SW 1271 (cell line): Measurements from ENCODE around the gene EEF1G.
"Not testable (repeated sequence)": the region's sequence is repeated elsewhere in the genome, so short reads cannot be mapped to it uniquely, and the experiment has no call there.

Experiments used
- DNase-seq, 2 experiments: peaks; one replicate each; lab custom pipeline; 2025; lab: John Stamatoyannopoulos, UW

EEF1G gene

DNA sequence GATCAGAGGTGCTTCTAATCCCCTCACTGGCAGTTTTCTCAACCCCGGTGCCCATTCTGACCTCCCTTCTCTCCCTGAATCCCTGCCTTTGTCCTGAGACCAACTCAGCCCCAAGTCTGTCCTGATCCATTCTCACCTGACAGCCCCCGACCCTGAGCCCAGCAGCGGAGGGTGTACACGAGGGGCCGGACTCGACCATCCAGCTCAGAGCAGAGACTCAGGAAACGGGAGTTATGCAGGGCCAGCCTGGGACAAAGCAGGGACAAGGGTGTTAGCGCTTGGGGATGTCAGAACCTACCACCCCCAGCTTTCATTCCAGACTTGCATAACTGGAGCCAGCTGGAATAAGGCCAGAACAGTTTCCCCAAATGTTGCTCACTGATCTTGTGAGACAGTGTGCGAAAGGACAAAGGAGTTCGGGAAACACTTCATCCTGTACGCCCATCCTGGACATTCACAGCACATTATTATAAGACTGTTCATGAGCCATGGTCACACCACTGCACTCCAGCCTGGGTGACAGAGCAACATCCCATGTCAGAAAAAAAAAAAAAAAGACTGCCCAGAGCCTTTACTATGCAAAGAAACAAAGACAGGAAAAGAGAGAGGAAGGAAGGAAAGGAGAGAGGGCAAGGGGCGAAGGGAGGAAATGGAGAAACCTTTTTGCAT is 3.5 kb upstream of the EEF1G start:
- DNase-seq, result no peak

GRCh38 chr11:62575837-62576236 is 2.1 kb upstream of the EEF1G start:
- no peak for DNase-seq

- peak in 1 of 2 experiments; percentile 36 for DNase-seq
Measured at GRCh38 chr11:62575156-62575555, 1.5 kb upstream of the EEF1G start.

DNA sequence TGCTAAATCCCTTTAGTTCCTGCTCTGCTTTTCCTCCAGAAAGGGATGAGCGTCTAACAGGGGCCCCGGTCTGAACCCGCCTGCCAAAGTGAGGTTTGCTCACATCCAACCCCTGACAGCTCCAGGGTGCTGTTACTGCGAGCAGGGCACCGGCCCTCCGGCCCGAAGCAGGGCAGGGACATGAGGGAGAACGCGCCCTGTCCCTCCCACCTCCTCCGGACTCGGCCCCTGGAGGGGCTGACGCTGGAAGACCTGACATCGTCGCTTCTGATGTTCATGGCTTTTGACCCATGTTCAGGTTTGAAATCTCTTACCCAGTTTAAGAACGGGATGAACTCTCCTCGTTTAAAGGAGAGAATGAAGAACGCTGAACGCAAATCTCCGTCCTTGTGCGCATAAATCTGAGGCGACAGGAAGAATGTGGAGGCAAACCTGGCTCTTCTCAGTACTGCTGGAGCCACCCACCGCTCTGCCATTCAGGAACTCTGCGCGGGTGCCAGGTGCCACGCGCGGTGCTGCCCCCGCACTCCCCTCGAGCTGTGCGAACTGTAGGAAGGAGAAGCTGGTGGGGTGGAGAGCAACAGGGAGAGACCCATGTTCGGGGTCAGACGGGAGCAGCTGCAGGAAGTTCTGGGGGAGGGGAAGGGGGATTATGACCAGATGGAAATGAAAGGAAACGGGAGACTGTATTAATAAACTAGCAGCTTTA is 826 bp upstream of the EEF1G start:
- DNase-seq, result no peak

DNA sequence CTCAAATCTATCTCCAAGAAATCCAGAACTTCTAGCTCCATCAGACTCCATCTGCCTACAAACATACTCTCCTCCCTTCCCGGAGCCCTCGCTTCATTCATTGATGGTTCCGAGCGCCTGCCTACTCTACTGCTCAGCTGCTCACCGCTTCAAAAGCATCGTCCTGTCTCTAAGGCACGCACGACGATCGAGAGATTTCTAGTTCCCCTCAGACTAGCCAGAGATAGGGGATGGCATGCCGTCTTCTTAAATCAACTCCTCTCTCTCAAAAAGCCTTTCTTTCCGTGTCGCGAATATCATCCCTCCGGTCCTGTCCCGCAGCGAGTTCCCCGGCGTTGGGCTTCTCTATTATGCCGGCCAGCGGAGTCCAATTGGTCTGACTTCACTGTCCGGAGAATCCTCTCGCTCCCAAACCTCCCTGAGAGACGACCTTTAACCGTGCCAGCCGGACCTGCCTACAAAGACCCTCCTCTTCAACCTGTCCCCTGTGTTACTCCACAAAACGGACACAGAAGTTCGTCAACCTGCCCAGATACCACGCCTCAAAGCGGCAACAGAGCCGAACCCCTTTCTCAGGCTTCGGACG is 592 bp downstream of the EEF1G start:
- no peak for DNase-seq

GRCh38 chr11:62572431-62572830 is 1.3 kb downstream of the EEF1G start:
- DNase-seq, result no peak

DNA sequence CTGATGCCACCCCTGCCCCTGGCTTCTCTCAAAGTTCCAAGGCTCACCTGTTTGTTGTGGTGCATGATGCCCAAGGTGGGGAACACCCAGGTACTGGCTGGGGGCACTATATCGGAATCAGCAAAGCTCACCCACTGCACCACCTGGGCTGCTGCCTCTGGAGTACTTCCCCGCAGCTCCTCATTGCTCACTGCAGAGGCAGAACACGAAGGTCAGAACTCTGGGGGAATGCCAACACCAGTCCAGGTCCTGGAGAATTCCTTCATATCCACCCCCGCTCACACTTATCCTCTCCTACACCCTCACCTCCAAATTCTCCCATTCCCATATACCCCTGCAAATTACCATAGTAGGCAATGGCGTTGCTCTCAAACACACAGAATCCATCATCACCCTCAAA is 2.2 kb downstream of the EEF1G start:
- not testable (repeated sequence) for DNase-seq

GRCh38 chr11:62570903-62571302 is 2.8 kb downstream of the EEF1G start:
- DNase-seq, result not testable (repeated sequence)

GRCh38 chr11:62569611-62570010 is 4.1 kb downstream of the EEF1G start:
- DNase-seq, result no peak

DNA sequence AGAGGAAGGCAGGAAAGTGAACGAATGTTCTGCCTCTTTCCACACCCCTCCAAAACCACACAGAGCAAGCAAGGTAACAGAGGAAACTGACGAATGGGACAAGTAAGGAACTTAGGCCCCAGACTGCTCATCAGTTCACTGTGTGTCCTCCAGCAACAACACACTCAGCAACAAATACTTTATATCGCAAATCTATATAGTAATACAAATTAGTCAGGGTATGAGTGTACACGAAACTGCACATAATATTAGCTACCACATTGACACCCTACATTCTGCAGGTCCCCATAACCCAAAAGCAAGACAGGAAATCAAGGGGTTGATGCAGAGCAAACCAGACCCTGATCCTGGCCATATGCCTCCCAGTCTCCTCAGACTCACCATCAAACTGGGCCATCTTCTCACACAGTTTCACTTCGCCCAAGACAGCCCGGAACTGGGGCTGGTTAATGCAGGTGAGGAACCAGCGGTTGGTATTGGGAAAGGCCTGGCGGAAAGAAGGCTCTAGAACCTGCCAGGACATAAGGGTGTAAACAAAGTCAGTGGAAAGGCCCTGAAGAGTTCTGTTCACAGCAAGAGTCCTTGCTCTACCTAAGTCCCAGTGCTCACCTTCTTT is 6.6 kb downstream of the EEF1G start:
- DNase-seq, result no peak

- DNase-seq, result no peak
Measured at GRCh38 chr11:62566247-62566646, 7.4 kb downstream of the EEF1G start.

- no peak for DNase-seq
Measured at GRCh38 chr11:62565100-62565802, 8.4 kb downstream of the EEF1G start.

- DNase-seq, result not testable (repeated sequence)
Measured at GRCh38 chr11:62561677-62562230, 11.9 kb downstream of the EEF1G start.

- DNase-seq, result peak; percentile 90 to 94
Measured at GRCh38 chr11:62560566-62561103, 13.1 kb downstream of the EEF1G start.

DNA sequence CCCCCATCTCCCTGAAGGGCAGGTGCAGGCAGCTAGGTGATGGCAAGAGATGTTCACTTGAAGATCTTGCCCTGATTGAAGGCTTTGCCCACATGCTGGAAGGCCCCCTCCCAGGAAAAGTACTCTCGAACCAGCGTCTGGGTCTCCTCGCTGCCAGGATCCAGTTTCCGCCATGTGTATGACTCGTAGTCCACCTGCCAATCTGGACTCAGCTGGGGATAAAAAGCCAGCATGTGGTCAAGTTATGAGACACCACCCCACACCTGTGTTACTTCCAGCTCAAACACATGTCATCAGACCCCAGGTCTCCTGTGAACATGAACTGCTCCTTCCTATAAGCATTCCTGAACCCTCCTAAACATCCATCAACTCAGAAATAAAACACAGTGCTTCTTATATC is 14.1 kb downstream of the EEF1G start:
- DNase-seq, result not testable (repeated sequence)

GRCh38 chr11:62559204-62559603 is 14.5 kb downstream of the EEF1G start:
- DNase-seq, result no peak

DNA sequence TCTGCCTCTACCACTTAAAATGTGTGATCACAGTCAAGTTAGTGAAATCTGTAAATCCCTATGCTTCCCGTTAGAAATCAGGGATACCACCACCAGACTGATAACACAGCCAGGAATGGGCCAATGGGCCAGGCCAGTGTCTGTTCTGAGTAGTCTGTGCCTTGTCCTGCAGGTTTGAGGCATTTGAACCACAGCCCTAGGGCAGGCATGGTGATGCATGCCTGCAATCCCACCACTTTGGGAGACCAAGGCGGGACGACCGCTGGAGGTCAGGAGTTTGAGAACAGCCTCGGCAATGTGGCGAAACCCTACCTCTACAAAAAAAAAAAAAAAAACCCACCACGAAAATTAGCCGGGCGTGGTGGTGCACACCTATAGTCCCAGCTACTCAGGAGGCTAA is 15.0 kb downstream of the EEF1G start:
- DNase-seq, result no peak

DNA sequence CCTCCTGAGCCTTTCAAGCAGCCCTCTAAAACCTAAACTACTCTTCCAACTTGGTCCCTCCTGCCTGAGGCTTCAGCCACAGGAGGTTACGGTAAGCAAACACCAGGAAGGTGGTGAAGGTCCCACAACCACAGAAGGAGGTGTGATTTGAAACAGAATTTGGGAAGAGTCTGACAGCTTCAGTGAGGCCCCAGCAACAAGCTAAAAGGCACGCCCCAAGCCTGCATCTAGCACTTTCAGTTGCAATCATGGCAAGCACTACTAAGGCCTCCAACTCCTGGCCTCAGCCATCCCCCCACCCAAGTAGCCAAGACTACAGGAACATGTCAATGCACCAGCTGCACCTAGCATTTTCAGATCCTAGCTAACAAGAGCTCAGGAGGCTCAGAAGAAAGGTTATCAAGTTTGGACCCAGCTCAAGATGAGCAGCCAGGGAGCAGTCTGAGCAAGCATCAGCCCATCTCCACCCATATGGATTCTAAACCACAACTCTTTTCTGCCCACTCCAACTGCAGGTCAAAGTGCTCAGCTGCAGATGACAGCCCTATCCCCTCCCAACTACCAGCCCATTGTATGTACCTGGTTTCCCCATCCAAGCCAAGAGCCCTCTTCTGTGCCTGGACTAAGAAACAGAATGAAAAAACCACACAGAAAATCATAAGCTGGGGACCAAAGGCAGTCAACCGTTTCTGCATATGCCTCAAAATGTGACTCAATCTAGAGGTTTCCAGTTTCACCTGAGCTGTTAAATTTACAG is 16.6 kb downstream of the EEF1G start:
- peak in 1 of 2 experiments; percentile 40 for DNase-seq

DNA sequence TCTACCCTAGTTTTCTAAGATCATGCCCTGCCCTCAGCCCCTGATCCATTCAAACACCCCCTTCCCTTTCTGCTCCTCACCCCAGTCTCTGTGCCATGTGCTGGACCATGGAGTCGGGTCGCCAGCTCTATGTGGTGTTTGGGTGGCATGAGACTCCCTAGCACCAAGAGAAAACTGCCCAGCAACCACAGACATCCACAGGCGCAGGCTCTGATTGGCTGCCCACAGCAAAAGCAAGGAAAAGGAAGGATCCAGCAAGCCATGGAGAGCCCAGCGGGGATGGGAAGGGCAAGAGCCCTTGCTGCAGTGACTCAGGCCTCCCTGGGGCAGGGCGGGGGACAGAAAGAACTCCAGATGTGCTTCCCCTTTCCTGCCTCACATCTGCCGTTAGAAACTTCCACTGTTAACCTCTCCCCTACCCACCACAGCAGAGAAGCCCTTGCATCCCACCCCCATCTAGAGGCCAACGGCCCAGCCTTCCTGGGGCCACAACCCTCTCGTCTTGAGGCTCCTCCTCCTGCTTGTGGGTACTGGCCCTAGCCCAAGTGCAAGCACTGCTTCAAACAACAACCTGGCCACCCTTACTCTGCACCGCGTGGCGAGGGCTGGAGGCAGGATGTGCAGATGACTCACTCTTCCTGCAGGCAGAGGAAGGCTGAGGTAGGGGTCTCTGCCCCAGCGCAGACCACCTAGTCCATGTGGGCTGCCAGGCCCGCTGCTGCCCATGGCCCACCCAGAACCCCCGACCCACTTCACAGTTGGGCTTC is 17.4 kb downstream of the EEF1G start:
- peak; percentile 95 to 97 for DNase-seq

GRCh38 chr11:62555464-62556107 is 18.1 kb downstream of the EEF1G start:
- peak in 1 of 2 experiments; percentile 57 for DNase-seq
